Activated CD8-positive, alpha-beta memory T cell treated with anti-CD3 and anti-CD28 coated beads, Interleukin-2, amount 50 U/mL, for 4 hours (primary cell): Measurements from ENCODE around the gene UBASH3A.

ENCODE experiments used
- DNase-seq: peaks from one replicate; pipeline ENCODE4 v3.0.0-alpha.2; 2020

UBASH3A gene

DNA sequence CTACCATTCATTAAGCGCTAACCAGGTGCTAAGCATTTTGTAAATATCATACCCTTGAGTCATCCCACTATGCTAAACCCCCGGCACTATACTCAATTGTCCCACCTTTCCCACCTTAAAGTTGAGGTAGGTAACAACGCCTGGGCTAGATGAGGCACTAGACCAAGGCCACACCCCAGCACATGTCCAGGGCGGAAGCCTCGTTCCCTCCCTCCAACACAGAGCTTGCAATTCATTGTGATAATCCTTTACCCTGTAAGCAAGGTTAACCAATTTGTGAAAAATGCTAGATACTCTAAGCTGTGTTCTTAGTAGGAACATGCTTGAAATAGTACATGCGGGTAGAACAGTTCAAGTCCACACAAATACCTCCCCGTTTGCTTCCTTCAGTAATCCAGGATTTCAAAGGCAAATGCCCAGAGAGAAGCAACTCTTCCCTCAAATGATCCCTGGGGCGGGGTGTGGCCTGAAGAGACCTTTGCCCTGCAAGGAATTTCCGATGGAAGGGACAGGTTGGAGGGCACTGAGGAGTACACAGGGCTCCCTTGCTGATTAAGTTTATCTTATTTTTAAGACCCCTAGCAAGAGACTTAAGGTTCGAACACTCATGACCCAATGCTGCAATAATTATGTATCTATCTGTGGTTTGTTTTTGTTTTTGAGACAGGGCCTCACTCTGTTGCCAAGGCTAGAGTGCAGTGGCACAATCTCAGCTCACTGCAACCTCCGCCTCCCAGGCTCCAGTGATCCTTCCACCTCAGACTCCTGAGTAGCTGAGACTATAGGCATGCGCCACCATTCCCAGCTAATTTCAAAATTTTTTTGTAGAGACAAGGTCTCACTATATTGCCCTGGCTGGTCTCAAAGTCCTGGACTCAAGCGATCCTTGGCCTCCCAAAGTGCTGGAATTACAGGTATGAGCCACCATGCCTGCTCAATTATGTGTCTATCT lies 89.7 kb downstream of the UBASH3A start:
- DNase-seq, result no peak

DNA sequence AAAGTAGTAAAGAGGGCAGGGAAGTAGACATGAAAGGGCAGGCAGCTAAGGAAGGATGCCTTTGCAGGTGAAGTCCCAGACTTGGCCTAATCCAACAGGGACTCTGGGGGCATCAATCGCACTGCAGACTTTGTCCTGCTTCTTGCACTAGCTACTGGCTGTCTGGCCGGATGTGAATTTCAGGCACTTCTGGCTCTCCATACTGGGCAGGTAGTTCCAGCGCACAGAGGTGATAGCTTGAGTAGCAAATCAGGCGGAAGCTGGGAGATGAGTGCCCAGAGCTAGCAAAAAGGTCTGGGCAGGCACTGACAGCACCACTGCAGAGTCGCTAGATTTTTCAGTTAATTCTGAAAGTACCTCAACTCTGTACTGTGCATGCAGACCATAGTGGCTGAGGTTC lies 91.3 kb downstream of the UBASH3A start:
- no peak for DNase-seq

DNA sequence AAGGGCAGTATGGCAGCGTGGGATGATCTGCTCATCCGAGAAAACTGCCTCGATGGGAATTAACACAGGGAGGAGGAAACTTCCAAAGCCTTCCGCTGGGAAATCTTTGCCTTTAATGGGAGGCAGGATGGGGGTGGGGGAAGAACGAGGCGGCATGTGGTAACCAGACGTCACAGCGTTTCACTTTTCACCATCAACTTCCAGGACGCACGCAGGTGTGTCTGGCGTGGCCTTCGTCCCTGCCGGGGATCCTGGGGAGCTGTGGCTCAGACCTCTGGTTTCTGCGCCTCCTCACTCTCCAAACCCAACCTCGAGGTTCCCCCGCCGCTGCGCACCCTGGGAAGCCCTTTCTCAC lies 92.0 kb downstream of the UBASH3A start:
- no peak for DNase-seq

- peak; percentile 99 for DNase-seq
Observed at GRCh38 chr21:42496120-42496838, 92.6 kb downstream of the UBASH3A start, which contains the start of gene RSPH1. Gene RSPH1, minus strand, starts transcription at chr21:42496224. Its CDS starts 38 bp downstream, at chr21:42496186.

DNA sequence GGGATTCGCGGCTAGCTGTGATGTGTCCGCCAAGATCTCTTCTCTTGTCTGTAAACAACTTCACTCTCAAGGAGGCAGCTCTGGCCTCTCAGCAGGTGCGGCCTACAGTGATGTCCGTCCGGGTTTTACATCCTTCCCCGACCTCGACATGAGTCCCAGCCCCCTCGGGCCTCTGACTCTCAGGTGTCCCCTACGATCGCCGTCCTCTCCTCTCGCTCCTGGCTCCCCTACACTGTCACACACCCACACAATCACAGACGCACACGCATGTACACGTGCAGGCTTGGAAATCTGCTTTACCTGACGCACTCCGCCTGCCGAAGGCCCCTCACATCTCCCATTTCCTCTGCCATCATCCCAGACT lies 93.1 kb downstream of the UBASH3A start:
- no peak for DNase-seq
